ENCODE results near the gene NBPF3.
A peak's percentile ranks its signal among the peaks of the same experiment; 100 is the strongest.

GRCh38 chr1:21468599-21468998 lies 28.7 kb downstream of the NBPF3 start:
- TF ChIP-seq POLR2AphosphoS5 (IDR thresholded peaks at IDR 0.05; ENCODE audit: insufficient read depth, low read depth, low read length): no peak
- TF ChIP-seq CTCF (IDR thresholded peaks at IDR 0.05; ENCODE audit: extremely low read depth in 1 of 2, insufficient read depth in 1 of 2, low read depth in 1 of 2, low read length in 2 of 2): peak; percentile 26 to 38
- no peak for TF ChIP-seq POLR2A (IDR thresholded peaks at IDR 0.05; ENCODE audit: low read depth, low read length)
- TF ChIP-seq EZH2 (IDR thresholded peaks at IDR 0.05; ENCODE audit: borderline replicate concordance, low read depth, low read length, severe bottlenecking): no peak
- TF ChIP-seq MYC (IDR thresholded peaks at IDR 0.05; ENCODE audit: low read depth, low read length): no peak
- TF ChIP-seq MAX (IDR thresholded peaks at IDR 0.05; ENCODE audit: insufficient read depth, insufficient read length): no peak
- TF ChIP-seq GATA2 (IDR thresholded peaks at IDR 0.05; ENCODE audit: insufficient read depth, insufficient read length, low read depth, low read length): no peak
